HUES64 (cell line): ENCODE data around the gene NSUN2.
"Not testable (repeated sequence)": the region's sequence is repeated elsewhere in the genome, so short reads cannot be mapped to it uniquely, and the experiment has no call there.

ENCODE experiments used
- H3K27ac ChIP-seq: 2 replicates; pipeline ENCODE4 v1.7.0; 2013; ENCODE audit warnings: low read depth, low read length, inconsistent platforms
- H3K27me3 ChIP-seq: 2 replicates; pipeline ENCODE4 v1.6.1; 2013; ENCODE audit warnings: mild to moderate bottlenecking, low read length; ENCODE audit not compliant: insufficient read depth
- H3K36me3 ChIP-seq: 2 replicates; pipeline ENCODE4 v1.6.1; 2013; ENCODE audit warnings: mild to moderate bottlenecking, low read length; ENCODE audit not compliant: insufficient read depth
- H3K4me1 ChIP-seq: 2 replicates; pipeline ENCODE4 v1.6.1; 2013; ENCODE audit warnings: mild to moderate bottlenecking, low read length, moderate library complexity; ENCODE audit not compliant: insufficient read depth
- H3K4me3 ChIP-seq: 2 replicates; pipeline ENCODE4 v1.5.1; 2013; ENCODE audit warnings: mild to moderate bottlenecking, low read length, moderate library complexity
- H3K9ac ChIP-seq: 2 replicates; pipeline ENCODE4 v1.6.1; 2013; ENCODE audit warnings: mild to moderate bottlenecking, low read depth, low read length
- H3K9me3 ChIP-seq: 2 replicates; pipeline ENCODE4 v1.6.1; 2013; ENCODE audit warnings: low read depth, low read length; ENCODE audit not compliant: insufficient read depth
- WGBS: fragments of 150-250, 120-280 bp; methylation state at CpG from one replicate; pipeline ENCODE4 v1.1.7; 2013; ENCODE audit warnings: missing lambda C conversion rate; 5-methylcytosine and 5-hydroxymethylcytosine counted together

NSUN2 gene

DNA sequence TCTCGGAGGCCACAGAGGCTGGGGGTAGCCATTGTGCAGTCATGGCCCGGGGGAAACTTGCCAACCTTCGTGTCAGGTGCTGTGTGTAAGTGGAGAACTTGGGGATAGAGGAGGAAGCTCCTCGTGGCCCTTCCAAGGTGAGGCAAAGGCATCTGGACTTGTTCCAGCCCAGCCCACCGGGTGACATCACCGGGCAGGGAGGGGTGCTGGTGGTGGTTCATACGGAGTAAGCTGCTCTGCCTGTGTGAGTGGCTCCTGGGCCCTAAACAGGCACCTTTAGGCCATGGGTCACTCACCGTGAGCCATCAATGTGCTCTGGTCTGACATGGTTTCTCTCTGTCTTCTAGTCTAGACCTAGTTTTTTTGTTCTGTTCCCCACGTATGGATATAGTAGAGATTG, 35.9 kb upstream of the NSUN2 start:
- WGBS: 81% methylated on average over 9 of the region's 9 CpGs
- not testable (repeated sequence) for H3K27ac ChIP-seq, H3K9ac ChIP-seq, H3K27me3 ChIP-seq, H3K4me3 ChIP-seq, H3K9me3 ChIP-seq
- H3K4me1 ChIP-seq: 0 out of 2 replicates have a peak, but pooled peaks cover 18% of the 10 kb centered on the region
- peaks cover 10% of the 10 kb centered on the region; the same call in 1 of the 2 replicates for H3K36me3 ChIP-seq

DNA sequence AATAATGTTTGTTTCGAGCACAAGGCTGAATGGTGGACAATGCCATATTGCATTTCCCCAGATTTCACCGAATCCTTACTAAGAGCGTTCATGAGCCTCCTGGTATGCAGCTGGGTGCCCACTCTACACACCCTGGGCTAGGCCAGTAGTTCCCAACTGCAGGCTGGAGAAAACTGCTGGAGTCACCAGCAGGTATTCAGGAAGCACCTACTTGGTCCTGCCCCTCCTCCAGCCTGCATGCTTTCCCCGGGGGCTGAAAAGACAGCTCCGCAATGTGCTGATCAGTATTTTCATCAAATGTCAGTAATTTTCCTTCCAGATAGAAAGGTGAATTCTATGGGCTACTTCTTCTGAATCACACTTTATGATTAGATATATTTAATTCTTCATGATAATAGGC, 34.8 kb upstream of the NSUN2 start:
- H3K4me1 ChIP-seq: 0 out of 2 replicates have a peak, but pooled peaks cover 18% of the 10 kb centered on the region
- H3K36me3 ChIP-seq: peaks cover 12% of the 10 kb centered on the region; the same call in 1 of the 2 replicates
- 88% methylated on average over 5 of the region's 5 CpGs for WGBS
- H3K4me3 ChIP-seq: no peak overlapping the region
- H3K27ac ChIP-seq: no peak overlapping the region
- H3K27me3 ChIP-seq: no peaks in the 10 kb centered on the region
- H3K9me3 ChIP-seq: no peaks in the 10 kb centered on the region
- no peak overlapping the region for H3K9ac ChIP-seq

DNA sequence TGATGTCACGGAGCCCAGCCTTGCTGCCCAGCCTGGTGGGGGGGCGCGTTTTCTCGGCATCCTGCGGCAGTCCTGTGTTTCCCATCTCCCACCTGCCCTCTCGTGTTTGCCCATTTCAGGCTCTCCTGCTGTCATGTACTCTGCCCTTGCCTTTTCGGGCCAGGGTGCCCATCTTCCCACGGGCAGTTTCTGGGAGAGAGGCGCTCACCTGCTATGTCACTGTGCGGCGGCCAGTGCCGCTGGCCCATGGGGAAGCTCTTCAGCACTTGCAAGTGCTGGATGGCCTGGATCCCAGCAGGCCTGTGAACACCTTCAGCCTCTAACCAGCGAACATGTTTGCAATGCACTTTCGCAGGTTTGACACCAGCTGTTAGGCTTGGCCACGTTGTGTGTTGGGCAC, 33.9 kb upstream of the NSUN2 start:
- H3K4me3 ChIP-seq: no peak overlapping the region
- no peak overlapping the region for H3K27ac ChIP-seq
- H3K9me3 ChIP-seq: no peaks in the 10 kb centered on the region
- WGBS: 95% methylated on average over 15 of the region's 15 CpGs
- H3K27me3 ChIP-seq: no peaks in the 10 kb centered on the region
- no peak overlapping the region for H3K9ac ChIP-seq
- H3K36me3 ChIP-seq: peaks cover 16% of the 10 kb centered on the region; the same call in 1 of the 2 replicates
- H3K4me1 ChIP-seq: 0 out of 2 replicates have a peak, but pooled peaks cover 18% of the 10 kb centered on the region

DNA sequence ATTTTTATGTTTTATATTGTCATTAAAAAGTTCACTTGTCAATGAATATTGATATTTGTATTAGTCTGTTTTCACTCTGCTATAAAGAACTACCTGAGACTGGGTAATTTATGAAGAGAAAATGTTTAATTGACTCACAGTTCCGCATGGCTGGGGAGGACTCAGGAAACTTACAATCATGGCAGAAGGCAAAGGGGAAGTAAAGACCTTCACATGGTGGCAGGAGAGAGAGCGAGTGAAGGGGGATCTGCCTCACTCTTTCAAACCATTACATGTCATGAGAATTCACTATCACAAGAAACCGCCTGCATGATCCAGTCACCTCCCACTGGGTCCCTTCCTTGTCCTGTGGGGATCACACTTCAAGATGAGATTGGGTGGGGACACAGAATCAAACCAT, 27.8 kb upstream of the NSUN2 start:
- H3K27ac ChIP-seq: no peak overlapping the region
- no peak overlapping the region for H3K9ac ChIP-seq
- 97% methylated on average over 2 of the region's 3 CpGs for WGBS
- no peaks in the 10 kb centered on the region for H3K9me3 ChIP-seq
- peaks cover 52% of the 10 kb centered on the region for H3K36me3 ChIP-seq
- H3K4me1 ChIP-seq: 0 out of 2 replicates have a peak, but pooled peaks cover 5% of the 10 kb centered on the region
- no peak overlapping the region for H3K4me3 ChIP-seq
- no peaks in the 10 kb centered on the region for H3K27me3 ChIP-seq

DNA sequence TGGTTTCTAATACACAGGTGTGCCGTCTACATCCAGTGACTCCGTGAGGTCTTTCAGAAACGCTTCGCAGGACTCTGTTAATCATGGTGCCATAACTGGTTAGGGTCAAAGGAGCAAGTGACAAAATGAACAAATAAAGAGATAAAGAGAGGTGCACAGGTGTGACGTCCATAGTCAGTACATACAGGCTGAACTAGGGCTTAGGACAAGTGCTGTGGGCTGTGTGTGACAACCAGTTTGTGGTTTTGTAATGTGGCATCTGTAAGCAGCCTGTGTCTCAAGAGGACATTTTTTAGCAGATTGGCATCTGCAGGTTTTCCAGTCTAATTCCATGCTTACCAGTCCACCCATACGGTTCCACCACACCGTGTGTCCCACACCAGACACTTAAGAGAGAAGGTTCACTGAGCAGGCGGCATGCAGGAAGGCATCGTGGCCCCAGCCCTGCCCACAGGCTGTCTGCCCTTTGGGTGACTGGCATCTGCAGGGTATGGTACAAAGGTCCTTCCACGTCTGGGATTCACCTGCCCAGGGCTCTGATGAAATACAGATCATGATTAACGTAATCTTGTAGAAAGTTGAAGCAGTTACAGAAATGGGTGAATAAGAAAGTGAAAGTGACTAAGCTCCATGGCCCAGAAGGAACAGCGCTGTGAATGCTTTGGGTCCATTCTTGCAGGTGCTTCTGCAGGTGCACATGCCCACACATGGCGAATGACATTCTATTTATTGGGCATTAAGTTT, 27.3 kb upstream of the NSUN2 start:
- Histone ChIP-seq H3K9ac (no peak overlapping the region), H3K27me3 (no peaks in the 10 kb centered on the region), H3K4me3 (no peak overlapping the region), H3K36me3 (peaks cover 57% of the 10 kb centered on the region), H3K9me3 (no peaks in the 10 kb centered on the region), H3K4me1 (no peaks in the 10 kb centered on the region), H3K27ac (no peak overlapping the region)
- 95% methylated on average over 13 of the region's 13 CpGs for WGBS

DNA sequence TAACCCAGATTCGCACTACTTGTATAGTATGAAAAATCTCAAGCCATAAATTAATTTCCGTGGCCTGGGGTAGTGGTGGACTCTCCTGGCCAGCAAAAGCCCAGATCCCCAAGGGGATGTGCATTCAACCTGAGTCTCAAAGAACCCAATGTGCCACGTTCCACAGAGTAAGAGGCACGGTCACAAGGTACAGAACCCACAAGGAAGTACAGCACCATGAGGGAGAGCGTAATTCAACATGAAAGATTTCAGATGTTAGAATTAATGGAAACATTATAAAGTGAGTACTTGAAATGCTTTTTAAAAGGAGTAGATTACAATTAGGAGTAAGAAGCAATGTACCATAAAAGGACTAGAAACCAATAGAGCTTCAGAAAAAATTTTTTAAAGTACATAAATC, 23.8 kb upstream of the NSUN2 start:
- no peaks in the 10 kb centered on the region for H3K27me3 ChIP-seq
- no peak overlapping the region for H3K4me3 ChIP-seq
- peaks cover 72% of the 10 kb centered on the region for H3K36me3 ChIP-seq
- no peaks in the 10 kb centered on the region for H3K4me1 ChIP-seq
- over 99% methylated on average over 5 of the region's 5 CpGs for WGBS
- no peak overlapping the region for H3K9ac ChIP-seq
- H3K27ac ChIP-seq: no peak overlapping the region
- H3K9me3 ChIP-seq: no peaks in the 10 kb centered on the region

DNA sequence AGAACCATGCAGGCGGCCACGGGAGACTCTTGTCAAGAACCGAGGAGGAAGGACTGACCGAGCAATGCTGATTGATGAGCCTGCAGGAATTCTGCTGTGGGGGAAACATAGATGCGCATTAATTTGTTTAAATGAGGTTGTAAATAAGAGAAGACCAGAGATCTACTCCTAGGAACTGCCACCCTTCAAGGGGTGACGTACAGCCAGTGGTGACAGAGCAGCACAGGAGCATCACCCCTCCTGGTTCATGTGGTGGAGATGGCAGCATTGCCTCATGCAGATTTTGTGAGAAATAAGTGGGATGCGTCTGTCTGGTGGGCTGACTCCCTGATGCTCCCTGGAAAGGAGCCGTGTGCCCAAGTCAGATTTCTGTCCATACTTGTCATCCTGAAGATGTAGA, 22.6 kb upstream of the NSUN2 start:
- WGBS: 97% methylated on average over 8 of the region's 8 CpGs

DNA sequence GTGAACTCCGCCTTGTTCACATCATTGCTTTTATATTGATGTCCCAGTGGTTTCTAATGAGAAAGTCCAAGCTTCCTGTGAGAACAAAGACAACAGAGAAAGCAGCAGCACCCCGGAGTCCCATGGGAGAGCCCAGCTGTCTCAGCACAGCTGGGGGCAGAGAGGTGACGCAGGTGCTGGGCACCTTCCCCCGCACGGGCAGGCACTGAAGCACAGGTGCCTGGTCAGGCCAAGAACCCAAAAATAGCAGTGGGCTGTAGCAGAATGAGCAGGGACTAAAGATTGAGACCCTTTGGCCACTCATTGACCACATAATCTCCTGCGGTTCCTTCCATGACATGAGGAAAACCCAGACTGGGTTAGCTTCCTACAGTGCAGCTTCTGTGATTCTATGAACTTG, 19.2 kb upstream of the NSUN2 start:
- no peaks in the 10 kb centered on the region for H3K27me3 ChIP-seq
- no peak overlapping the region for H3K4me3 ChIP-seq
- 92% methylated on average over 6 of the region's 6 CpGs for WGBS
- peaks cover 42% of the 10 kb centered on the region for H3K36me3 ChIP-seq
- no peak overlapping the region for H3K9ac ChIP-seq
- no peaks in the 10 kb centered on the region for H3K9me3 ChIP-seq
- peaks cover 13% of the 10 kb centered on the region for H3K4me1 ChIP-seq
- no peak overlapping the region for H3K27ac ChIP-seq

More for the DNA sequence above, 22.6 kb upstream of the NSUN2 start:
- Histone ChIP-seq H3K27me3 (no peaks in the 10 kb centered on the region), H3K9ac (no peak overlapping the region), H3K4me1 (no peaks in the 10 kb centered on the region), H3K4me3 (no peak overlapping the region), H3K36me3 (peaks cover 66% of the 10 kb centered on the region), H3K27ac (no peak overlapping the region), H3K9me3 (no peaks in the 10 kb centered on the region)

DNA sequence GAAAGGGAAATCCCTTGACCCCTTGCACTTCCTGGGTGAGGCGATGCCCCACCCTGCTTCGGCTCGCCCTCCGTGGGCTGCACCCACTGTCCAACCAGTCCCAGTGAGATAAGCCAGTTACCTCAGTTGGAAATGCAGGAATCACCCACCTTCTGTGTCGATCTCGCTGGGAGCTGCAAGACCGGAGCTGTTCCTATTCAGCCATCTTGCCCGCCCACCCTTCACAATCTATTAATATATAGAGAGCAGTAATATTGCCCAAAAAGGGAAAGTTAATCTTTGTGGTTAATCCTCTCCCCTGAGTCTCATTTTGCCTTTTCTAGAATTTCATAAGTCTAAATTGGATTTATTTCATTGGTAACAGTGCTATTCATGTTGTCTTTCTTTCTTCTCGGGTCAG, 16.8 kb upstream of the NSUN2 start:
- no peak overlapping the region for H3K9ac ChIP-seq
- H3K27me3 ChIP-seq: no peaks in the 10 kb centered on the region
- no peaks in the 10 kb centered on the region for H3K9me3 ChIP-seq
- peaks cover 24% of the 10 kb centered on the region for H3K36me3 ChIP-seq
- H3K27ac ChIP-seq: no peak overlapping the region
- peaks cover 13% of the 10 kb centered on the region for H3K4me1 ChIP-seq
- H3K4me3 ChIP-seq: 0 out of 2 replicates have a peak overlapping the region, but pooled peaks have one; percentile 12
- 91% methylated on average over 7 of the region's 9 CpGs for WGBS

DNA sequence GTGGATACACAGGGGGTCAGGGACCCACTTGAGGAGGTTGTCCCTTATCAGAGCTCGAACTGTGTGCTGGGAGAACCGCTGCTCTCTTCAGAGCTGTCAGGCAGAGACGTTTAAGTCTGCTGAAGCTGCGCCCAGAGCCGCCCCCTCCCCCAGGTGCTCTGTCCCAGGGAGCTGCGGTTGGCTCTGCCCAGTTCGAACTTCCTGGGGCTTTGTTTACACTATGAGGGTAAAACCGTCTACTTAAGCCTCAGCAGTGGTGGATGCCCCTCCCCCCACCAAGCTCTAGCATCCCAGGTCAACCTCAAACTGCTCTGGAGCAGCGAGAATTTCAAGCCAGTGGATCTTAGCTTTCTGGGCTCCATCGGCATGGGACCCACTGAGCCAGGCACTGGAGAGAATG, 16.3 kb upstream of the NSUN2 start:
- H3K4me3 ChIP-seq: 0 out of 2 replicates have a peak overlapping the region, but pooled peaks have one; percentile 12
- no peaks in the 10 kb centered on the region for H3K27me3 ChIP-seq
- H3K36me3 ChIP-seq: peaks cover 23% of the 10 kb centered on the region
- 45% methylated on average over 10 of the region's 10 CpGs for WGBS
- H3K27ac ChIP-seq: no peak overlapping the region
- H3K4me1 ChIP-seq: peaks cover 13% of the 10 kb centered on the region
- H3K9ac ChIP-seq: no peak overlapping the region
- H3K9me3 ChIP-seq: no peaks in the 10 kb centered on the region

DNA sequence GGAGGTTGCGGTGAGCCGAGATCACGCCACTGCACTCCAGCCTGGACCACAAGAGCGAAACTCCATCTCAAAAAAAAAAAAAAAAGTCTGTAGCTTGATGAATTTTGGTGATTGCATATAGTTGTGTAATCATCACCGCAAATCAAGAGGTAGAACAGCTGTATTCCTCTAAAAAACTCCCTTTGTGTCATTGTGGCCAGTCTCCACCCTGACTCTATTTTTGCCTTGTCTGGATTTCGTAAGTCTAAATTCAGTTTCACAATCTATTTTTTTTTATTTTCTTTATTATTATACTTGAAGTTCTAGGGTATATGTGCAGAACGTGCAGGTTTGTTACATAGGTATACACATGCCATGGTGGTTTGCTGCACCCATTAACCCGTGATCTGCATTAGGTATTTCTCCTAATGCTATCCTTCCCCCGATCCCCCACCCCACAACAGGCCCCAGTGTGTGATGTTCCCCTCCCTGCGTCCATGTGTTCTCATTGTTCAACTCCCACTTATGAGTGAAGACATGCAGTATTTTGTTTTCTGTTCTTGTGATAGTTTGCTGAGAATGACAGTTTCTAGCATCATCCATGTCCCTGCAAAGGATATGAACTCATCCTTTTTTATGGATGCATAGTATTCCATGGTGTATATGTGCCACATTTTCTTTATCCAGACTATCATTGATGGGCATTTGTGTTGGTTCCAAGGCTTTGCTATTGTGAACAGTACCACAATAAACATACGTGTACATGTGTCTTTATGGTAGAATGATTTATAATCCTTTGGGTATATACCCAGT, 12.9 kb upstream of the NSUN2 start:
- H3K27me3 ChIP-seq, H3K4me3 ChIP-seq, H3K36me3 ChIP-seq, H3K9me3 ChIP-seq, H3K9ac ChIP-seq, H3K27ac ChIP-seq: not testable (repeated sequence)
- peaks cover 13% of the 10 kb centered on the region for H3K4me1 ChIP-seq
- 93% methylated on average over 10 of the region's 11 CpGs for WGBS
